HepG2 (cell line): ENCODE measurements around the gene HIPK2. TPM values are rescaled to one million over a fixed set of nuclear protein-coding genes. Genes with fewer than 3 reads are reported as not detected.
A peak's percentile ranks its signal among the peaks of the same experiment; 100 is the strongest.

Source experiments
- AGO2 ChIP-seq: fragments of 200-400 bp; formaldehyde crosslinking; optimal IDR thresholded peaks from 2 replicates; pipeline ENCODE3; 2017; ENCODE audit warnings: mild to moderate bottlenecking, low read depth, low read length, moderate library complexity
- ARID2 ChIP-seq: sonication (generic); formaldehyde crosslinking; IDR thresholded peaks from 2 replicates; pipeline ENCODE4 v1.8.1; 2022; ENCODE audit warnings: mild to moderate bottlenecking, missing genetic modification reagents, borderline replicate concordance
- MEIS2 ChIP-seq: sonication (generic); formaldehyde crosslinking; IDR thresholded peaks from 2 replicates; pipeline ENCODE4 v1.9.0; 2021; ENCODE audit warnings: mild to moderate bottlenecking, missing genetic modification reagents
- MTA3 ChIP-seq: sonication (generic); formaldehyde crosslinking; IDR thresholded peaks from 2 replicates; pipeline ENCODE4 v1.4.0; 2020; ENCODE audit warnings: missing genetic modification reagents
- SNRNP70 ChIP-seq: fragments of 200-400 bp; formaldehyde crosslinking; IDR thresholded peaks from 2 replicates; pipeline ENCODE4 v1.6.1; 2017; ENCODE audit warnings: mild to moderate bottlenecking, low read depth, low read length, moderate library complexity
- ZFAT ChIP-seq: sonication (generic); formaldehyde crosslinking; conservative IDR thresholded peaks from 2 replicates; pipeline ENCODE4 v1.8.1; 2023; ENCODE audit warnings: missing genetic modification reagents, inconsistent platforms
- ZNF136 ChIP-seq: sonication (generic); formaldehyde crosslinking; IDR thresholded peaks from 2 replicates; pipeline ENCODE4 v1.8.1; 2022; ENCODE audit warnings: low read depth, mild to moderate bottlenecking, moderate library complexity, missing genetic modification reagents
- ZNF331 ChIP-seq: sonication (generic); formaldehyde crosslinking; IDR thresholded peaks from 2 replicates; pipeline ENCODE4 v1.4.0; 2020; ENCODE audit warnings: missing genetic modification reagents
- ZNF383 ChIP-seq: sonication (generic); formaldehyde crosslinking; IDR thresholded peaks from 2 replicates; pipeline ENCODE4 v1.4.0; 2020; ENCODE audit warnings: missing genetic modification reagents, mild to moderate bottlenecking, borderline replicate concordance
- ZNF572 ChIP-seq: sonication (generic); formaldehyde crosslinking; IDR thresholded peaks from 2 replicates; pipeline ENCODE4 v1.5.1; 2020; ENCODE audit warnings: mild to moderate bottlenecking, missing genetic modification reagents
- ZNF605 ChIP-seq: sonication (generic); formaldehyde crosslinking; IDR thresholded peaks from 2 replicates; pipeline ENCODE4 v1.8.0; 2022; ENCODE audit warnings: mild to moderate bottlenecking, missing genetic modification reagents
- ZNF615 ChIP-seq: sonication (generic); formaldehyde crosslinking; IDR thresholded peaks from 2 replicates; pipeline ENCODE4 v1.5.0; 2020; ENCODE audit warnings: mild to moderate bottlenecking, missing genetic modification reagents, borderline replicate concordance
- polyA plus RNA-seq, 8 experiments: library from polyadenylated mRNA; depleted of rRNA in 3 of 8; stranded (reverse) in 7 of 8; unstranded in 1 of 8; fragments of >200 nt; fragmentation: Illumina TruSeq in 4 of 8; extraction: Trizol in 4 of 8; gene quantifications; 2 replicates each; pipeline versions ENCODE4 v1.2.1 to v1.2.3, GENCODE V29; 2011 to 2016; ENCODE audit warnings: low read depth in 4 of 8, missing spikeins in 1 of 8, mixed read lengths in 1 of 8; ENCODE audit not compliant: insufficient read depth in 1 of 8
- total RNA-seq, 5 experiments: library from RNA; depleted of rRNA; stranded (reverse); fragments of >200 nt; fragmentation: Illumina TruSeq; extraction: Trizol; gene quantifications; 2 replicates each; pipeline ENCODE4 v1.2.3, GENCODE V29; 2016; ENCODE audit warnings: low read depth in 1 of 5
- TF ChIP-seq, protein P1 (sequence below): sonication (generic); formaldehyde crosslinking; IDR thresholded peaks from 2 replicates; pipeline ENCODE4 v1.5.0; 2020; ENCODE audit warnings: missing genetic modification reagents
- TF ChIP-seq, protein P2 (sequence below): sonication (generic); formaldehyde crosslinking; IDR thresholded peaks from 2 replicates; pipeline ENCODE4 v1.9.0; 2021; ENCODE audit warnings: missing genetic modification reagents, borderline replicate concordance
- TF ChIP-seq, protein P3 (sequence below): sonication (generic); formaldehyde crosslinking; IDR thresholded peaks from 2 replicates; pipeline ENCODE4 v1.8.0; 2022; ENCODE audit warnings: missing genetic modification reagents, mild to moderate bottlenecking, borderline replicate concordance
- TF ChIP-seq, protein P4 (sequence below): sonication (generic); formaldehyde crosslinking; IDR thresholded peaks from 2 replicates; pipeline ENCODE4 v1.4.0; 2020; ENCODE audit warnings: missing genetic modification reagents
- TF ChIP-seq, protein P5 (sequence below): sonication (generic); formaldehyde crosslinking; IDR thresholded peaks from 2 replicates; pipeline ENCODE4 v1.5.0; 2020; ENCODE audit warnings: mild to moderate bottlenecking, missing genetic modification reagents
- TF ChIP-seq, protein P6 (sequence below): sonication (generic); formaldehyde crosslinking; IDR thresholded peaks from 2 replicates; pipeline ENCODE4 v1.4.0; 2020; ENCODE audit warnings: low read depth, mild to moderate bottlenecking, missing genetic modification reagents

HIPK2 gene
- total and polyA plus RNA-seq, 2 of the 13 experiments (the other 11 are each of a cell fraction or from before 2014, with no cell fraction given) = 14.4 to 20.2 TPM

DNA sequence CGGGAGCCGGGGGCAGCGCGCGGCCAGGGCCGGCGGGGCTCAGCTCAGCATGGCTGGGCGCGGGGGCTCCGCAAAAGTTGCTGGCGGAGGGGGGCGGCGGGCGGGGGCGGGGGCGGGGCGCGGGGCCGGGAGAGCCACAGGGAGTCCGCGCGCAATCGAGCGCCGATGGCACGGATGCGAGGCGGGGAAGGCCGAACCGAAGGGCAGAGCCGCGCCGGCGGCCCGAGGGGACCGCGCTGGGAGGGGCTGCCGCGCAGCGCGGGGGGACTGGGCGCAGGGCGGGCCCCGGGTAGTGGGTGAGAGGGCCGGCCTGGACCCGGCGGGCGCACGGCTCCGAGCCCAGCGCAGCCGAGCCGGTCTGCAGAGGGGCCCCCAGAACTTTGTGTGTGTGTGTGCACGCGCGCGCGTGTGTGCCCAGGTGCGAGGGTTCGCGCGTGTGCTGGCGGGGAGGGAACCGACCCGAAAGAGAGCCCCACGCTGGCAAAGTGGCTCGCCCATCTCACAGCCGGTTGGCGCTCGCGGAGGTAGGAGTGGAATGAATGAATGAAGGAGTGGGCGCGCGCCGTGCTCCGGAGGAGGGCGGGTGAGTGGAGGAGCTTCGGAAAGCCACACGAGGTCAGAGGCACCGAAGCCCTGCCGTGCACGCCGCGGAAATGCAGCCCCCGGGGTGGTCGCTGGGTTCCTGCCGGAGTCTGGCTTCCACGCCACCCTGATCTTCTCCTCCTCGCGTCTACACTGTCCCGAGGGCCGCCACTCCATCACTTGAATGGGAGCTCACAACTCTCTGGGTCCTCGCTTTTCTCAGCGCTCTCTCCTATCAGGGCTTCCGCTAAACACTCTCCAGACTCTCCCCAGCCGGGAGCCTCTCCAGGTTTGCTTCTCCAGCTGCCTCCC, at the start of gene HIPK2 (continued):
- TF ChIP-seq AGO2 = peak; percentile 54
- TF ChIP-seq, protein P1, sequence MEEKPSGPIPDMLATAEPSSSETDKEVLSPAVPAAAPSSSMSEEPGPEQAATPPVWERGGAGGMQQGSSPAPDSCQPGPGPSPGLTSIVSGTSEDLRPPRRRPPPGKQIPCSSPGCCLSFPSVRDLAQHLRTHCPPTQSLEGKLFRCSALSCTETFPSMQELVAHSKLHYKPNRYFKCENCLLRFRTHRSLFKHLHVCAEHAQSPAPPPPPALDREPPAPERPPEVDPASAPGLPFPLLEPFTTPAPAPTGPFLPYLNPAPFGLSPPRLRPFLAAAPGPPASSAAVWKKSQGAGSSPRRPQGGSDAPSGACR (CRISPR knock-in tag) = no peak
- TF ChIP-seq, protein P2, sequence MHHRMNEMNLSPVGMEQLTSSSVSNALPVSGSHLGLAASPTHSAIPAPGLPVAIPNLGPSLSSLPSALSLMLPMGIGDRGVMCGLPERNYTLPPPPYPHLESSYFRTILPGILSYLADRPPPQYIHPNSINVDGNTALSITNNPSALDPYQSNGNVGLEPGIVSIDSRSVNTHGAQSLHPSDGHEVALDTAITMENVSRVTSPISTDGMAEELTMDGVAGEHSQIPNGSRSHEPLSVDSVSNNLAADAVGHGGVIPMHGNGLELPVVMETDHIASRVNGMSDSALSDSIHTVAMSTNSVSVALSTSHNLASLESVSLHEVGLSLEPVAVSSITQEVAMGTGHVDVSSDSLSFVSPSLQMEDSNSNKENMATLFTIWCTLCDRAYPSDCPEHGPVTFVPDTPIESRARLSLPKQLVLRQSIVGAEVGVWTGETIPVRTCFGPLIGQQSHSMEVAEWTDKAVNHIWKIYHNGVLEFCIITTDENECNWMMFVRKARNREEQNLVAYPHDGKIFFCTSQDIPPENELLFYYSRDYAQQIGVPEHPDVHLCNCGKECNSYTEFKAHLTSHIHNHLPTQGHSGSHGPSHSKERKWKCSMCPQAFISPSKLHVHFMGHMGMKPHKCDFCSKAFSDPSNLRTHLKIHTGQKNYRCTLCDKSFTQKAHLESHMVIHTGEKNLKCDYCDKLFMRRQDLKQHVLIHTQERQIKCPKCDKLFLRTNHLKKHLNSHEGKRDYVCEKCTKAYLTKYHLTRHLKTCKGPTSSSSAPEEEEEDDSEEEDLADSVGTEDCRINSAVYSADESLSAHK (CRISPR knock-in tag) = no peak
- TF ChIP-seq ZNF605 (CRISPR knock-in tag) = 0 out of 2 replicates have a peak, but pooled peaks have one; percentile 57
- TF ChIP-seq ZNF615 = no peak
- TF ChIP-seq ZNF331 (CRISPR knock-in tag) = 0 out of 2 replicates have a peak, but pooled peaks have one; percentile 40
- TF ChIP-seq, protein P3, sequence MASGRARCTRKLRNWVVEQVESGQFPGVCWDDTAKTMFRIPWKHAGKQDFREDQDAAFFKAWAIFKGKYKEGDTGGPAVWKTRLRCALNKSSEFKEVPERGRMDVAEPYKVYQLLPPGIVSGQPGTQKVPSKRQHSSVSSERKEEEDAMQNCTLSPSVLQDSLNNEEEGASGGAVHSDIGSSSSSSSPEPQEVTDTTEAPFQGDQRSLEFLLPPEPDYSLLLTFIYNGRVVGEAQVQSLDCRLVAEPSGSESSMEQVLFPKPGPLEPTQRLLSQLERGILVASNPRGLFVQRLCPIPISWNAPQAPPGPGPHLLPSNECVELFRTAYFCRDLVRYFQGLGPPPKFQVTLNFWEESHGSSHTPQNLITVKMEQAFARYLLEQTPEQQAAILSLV (CRISPR knock-in tag) = no peak
- no peak for TF ChIP-seq MTA3
- TF ChIP-seq ZNF383 = no peak
- no peak for TF ChIP-seq ZFAT (CRISPR knock-in tag)
- TF ChIP-seq, protein P4, sequence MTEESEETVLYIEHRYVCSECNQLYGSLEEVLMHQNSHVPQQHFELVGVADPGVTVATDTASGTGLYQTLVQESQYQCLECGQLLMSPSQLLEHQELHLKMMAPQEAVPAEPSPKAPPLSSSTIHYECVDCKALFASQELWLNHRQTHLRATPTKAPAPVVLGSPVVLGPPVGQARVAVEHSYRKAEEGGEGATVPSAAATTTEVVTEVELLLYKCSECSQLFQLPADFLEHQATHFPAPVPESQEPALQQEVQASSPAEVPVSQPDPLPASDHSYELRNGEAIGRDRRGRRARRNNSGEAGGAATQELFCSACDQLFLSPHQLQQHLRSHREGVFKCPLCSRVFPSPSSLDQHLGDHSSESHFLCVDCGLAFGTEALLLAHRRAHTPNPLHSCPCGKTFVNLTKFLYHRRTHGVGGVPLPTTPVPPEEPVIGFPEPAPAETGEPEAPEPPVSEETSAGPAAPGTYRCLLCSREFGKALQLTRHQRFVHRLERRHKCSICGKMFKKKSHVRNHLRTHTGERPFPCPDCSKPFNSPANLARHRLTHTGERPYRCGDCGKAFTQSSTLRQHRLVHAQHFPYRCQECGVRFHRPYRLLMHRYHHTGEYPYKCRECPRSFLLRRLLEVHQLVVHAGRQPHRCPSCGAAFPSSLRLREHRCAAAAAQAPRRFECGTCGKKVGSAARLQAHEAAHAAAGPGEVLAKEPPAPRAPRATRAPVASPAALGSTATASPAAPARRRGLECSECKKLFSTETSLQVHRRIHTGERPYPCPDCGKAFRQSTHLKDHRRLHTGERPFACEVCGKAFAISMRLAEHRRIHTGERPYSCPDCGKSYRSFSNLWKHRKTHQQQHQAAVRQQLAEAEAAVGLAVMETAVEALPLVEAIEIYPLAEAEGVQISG (CRISPR knock-in tag) = peak; percentile 32
- TF ChIP-seq, protein P5, sequence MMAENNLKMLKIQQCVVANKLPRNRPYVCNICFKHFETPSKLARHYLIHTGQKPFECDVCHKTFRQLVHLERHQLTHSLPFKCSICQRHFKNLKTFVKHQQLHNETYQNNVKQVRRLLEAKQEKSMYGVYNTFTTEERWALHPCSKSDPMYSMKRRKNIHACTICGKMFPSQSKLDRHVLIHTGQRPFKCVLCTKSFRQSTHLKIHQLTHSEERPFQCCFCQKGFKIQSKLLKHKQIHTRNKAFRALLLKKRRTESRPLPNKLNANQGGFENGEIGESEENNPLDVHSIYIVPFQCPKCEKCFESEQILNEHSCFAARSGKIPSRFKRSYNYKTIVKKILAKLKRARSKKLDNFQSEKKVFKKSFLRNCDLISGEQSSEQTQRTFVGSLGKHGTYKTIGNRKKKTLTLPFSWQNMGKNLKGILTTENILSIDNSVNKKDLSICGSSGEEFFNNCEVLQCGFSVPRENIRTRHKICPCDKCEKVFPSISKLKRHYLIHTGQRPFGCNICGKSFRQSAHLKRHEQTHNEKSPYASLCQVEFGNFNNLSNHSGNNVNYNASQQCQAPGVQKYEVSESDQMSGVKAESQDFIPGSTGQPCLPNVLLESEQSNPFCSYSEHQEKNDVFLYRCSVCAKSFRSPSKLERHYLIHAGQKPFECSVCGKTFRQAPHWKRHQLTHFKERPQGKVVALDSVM = no peak
- no peak for TF ChIP-seq MEIS2 (CRISPR knock-in tag)
- peak; percentile 73; the same call in 1 of the 2 replicates for TF ChIP-seq ZNF572 (CRISPR knock-in tag)
- TF ChIP-seq, protein P6, sequence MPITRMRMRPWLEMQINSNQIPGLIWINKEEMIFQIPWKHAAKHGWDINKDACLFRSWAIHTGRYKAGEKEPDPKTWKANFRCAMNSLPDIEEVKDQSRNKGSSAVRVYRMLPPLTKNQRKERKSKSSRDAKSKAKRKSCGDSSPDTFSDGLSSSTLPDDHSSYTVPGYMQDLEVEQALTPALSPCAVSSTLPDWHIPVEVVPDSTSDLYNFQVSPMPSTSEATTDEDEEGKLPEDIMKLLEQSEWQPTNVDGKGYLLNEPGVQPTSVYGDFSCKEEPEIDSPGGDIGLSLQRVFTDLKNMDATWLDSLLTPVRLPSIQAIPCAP = no peak
- no peak for TF ChIP-seq ZNF136
- TF ChIP-seq ARID2 (CRISPR knock-in tag) = no peak
- TF ChIP-seq SNRNP70 = no peak
